Bronchial epithelial cell (primary cell): Measurements from ENCODE around the gene WASL. TPM values are rescaled to one million over a fixed set of nuclear protein-coding genes. Genes with fewer than 3 reads are reported as not detected.

Experiments used
- DNase-seq: peaks from one replicate; pipeline ENCODE4 v3.0.0-alpha.2; 2010; ENCODE audit warnings: low read depth
- FAIRE-seq: peaks from 2 replicates; lab custom pipeline; 2011; peaks lifted over from hg19 to GRCh38; lab: Jason Lieb, UNC
- H3K27me3 ChIP-seq: 2 replicates; pipeline ENCODE4 v1.5.1; 2011; ENCODE audit warnings: low read length; ENCODE audit not compliant: control insufficient read depth, insufficient read depth
- H3K36me3 ChIP-seq: 2 replicates; pipeline ENCODE4 v1.5.1; 2011; ENCODE audit warnings: low read length; ENCODE audit not compliant: control insufficient read depth, insufficient read depth
- H3K4me3 ChIP-seq: 2 replicates; pipeline ENCODE4 v1.5.1; 2011; ENCODE audit warnings: mild to moderate bottlenecking, low read depth, low read length, control low read depth
- CTCF ChIP-seq: IDR thresholded peaks from 2 replicates; pipeline ENCODE4 v1.5.1; 2011; ENCODE audit warnings: mild to moderate bottlenecking, moderate library complexity, low read length, control low read depth, inconsistent platforms; ENCODE audit not compliant: insufficient read depth, severe bottlenecking
- total RNA-seq: library from RNA; depleted of rRNA; stranded (reverse); fragments of >200 nt; gene quantifications from 2 replicates; pipeline ENCODE4 v1.2.1, GENCODE V29; 2014

WASL gene
- total RNA-seq, 1 donor from 2014 or later: 15.0 TPM

GRCh38 chr7:123751821-123752220, 3.0 kb upstream of the WASL start:
- no peak for TF ChIP-seq CTCF
- no peaks in the 10 kb centered on the region for H3K36me3 ChIP-seq
- no peaks in the 10 kb centered on the region for H3K27me3 ChIP-seq
- DNase-seq: no peak
- FAIRE-seq: no peak
- no peak overlapping the region for H3K4me3 ChIP-seq

- Histone ChIP-seq H3K4me3 (peak overlapping the region; percentile 78), H3K27me3 (no peaks in the 10 kb centered on the region), H3K36me3 (no peaks in the 10 kb centered on the region)
- DNase-seq: no peak
- FAIRE-seq: no peak
- no peak for TF ChIP-seq CTCF
These were observed 1.8 kb upstream of the WASL start for GRCh38 chr7:123750389-123751230.

DNA sequence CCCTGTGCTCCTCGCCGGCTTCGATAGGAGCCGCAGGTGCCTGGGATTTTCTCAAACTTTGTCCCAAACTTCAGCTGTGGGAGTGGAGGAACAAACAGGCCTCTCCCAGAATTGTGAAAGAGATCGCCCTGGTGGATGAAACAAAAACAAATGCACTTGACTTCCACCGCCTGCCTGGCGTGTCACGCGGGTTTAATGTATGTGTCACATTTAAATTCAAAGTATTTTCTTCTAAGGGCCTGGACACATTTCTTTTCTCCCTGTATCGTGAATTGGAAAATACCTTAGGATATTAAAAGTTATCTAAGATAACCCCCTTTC, 694 bp upstream of the WASL start:
- DNase-seq: peak; percentile 79
- peak overlapping the region; percentile 78 for H3K4me3 ChIP-seq
- no peaks in the 10 kb centered on the region for H3K36me3 ChIP-seq
- no peak for FAIRE-seq
- no peaks in the 10 kb centered on the region for H3K27me3 ChIP-seq
- no peak for TF ChIP-seq CTCF

- TF ChIP-seq CTCF: no peak
- no peaks in the 10 kb centered on the region for H3K36me3 ChIP-seq
- H3K27me3 ChIP-seq: no peaks in the 10 kb centered on the region
- FAIRE-seq (no peak), DNase-seq (no peak)
- peak overlapping the region; percentile 78 for H3K4me3 ChIP-seq
These were observed 551 bp downstream of the WASL start for GRCh38 chr7:123748171-123748733.

DNA sequence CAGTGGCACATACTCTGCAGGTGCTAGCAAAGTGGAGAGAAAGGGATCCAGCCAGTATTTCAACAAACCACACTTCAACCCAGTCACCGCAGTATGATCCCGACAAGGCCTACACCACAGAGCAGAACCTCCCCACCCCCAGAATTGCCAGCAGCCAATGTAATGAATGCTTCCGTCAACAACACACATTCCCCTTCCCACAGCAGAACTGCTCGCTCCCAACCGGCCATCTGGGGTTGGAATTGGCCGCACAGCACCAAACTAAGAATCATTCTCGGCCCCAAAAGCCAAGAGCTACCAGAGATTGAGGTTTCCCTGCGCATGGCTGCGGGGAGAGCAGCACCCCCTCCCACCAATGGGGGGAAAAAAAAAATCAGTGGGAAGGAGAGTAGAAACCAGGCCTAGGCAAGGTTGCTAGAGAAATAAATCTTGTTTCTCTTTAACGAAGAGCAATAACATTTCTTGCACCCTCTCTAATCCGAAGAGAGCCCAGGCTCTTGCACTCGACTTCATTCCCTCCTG, 1.1 kb downstream of the WASL start:
- TF ChIP-seq CTCF: no peak
- Histone ChIP-seq H3K27me3 (no peaks in the 10 kb centered on the region), H3K36me3 (no peaks in the 10 kb centered on the region), H3K4me3 (peak overlapping the region; percentile 78)
- FAIRE-seq (no peak), DNase-seq (peak; percentile 80)
